ENCODE data around the gene SPINK8. TPM values are rescaled to one million over a fixed set of nuclear protein-coding genes. Genes with fewer than 3 reads are reported as not detected.

Gene SPINK8
- total RNA-seq, 2 donors from 2014 or later = not detected

DNA sequence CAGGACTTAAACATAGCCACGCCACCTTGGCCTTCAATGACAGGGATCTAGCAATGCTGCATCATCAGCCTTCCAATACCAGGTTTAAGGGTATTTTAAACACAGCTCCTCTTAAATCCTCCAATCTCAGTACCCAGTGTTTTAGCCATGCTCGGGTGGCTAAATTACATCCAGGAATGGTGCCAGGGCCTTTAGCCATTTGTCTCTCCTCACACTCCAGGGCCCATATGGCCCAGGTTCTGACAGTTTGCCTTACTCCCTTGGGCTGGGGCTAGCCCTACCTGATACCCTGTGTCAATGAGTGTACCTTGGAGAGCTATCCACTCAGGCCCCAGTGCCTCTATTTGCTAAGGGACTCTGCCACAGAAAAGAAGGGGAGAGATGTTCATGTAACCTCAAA lies 63.2 kb downstream of the SPINK8 start:
- peaks cover 5% of the 10 kb centered on the region for H3K36me3 ChIP-seq
- no peaks in the 10 kb centered on the region for H3K27me3 ChIP-seq
- H3K4me1 ChIP-seq = no peaks in the 10 kb centered on the region
- H3K27ac ChIP-seq = no peak overlapping the region
- no peaks in the 10 kb centered on the region for H3K9me3 ChIP-seq
- intact Hi-C loops (cut with DNase I) = loop anchor here (10.0 kb wide), 2 partner anchors 134 to 274 kb away; no protein-coding TSS in a partner anchor
- no peak overlapping the region for H3K4me3 ChIP-seq
- no peak overlapping the region for H3K9ac ChIP-seq (ENCODE audit: low read depth in 2 of 2, low read length in 2 of 2)
- no peak for DNase-seq
- TF ChIP-seq CTCF (IDR thresholded peaks at IDR 0.05) = no peak

DNA sequence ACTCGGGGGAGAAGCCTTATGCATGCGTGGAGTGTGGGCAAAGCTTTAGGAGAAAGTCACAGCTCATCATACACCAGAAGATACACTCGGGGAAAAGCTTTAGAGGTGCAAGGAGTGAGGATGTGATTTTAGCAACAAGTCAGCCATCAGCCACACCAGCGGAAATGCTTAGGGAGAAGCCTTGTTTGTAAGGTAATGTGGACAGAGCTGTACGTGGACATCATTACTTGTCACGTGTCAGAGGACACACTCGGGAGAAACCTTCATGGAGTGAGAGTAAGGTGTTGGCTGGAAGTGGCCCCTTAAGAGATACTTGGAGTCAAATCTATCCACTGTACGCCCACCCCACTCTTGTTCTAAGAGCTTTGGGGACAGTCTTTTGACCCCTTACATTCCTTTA lies 63.9 kb downstream of the SPINK8 start:
- Histone ChIP-seq H3K27ac (peak overlapping the region; percentile 81), H3K27me3 (no peaks in the 10 kb centered on the region), H3K9ac (ENCODE audit: low read depth in 2 of 2, low read length in 2 of 2) (peak overlapping the region in 1 of 2 donors; percentile 46), H3K4me3 (no peak overlapping the region), H3K9me3 (no peaks in the 10 kb centered on the region), H3K36me3 (peaks cover 5% of the 10 kb centered on the region), H3K4me1 (no peaks in the 10 kb centered on the region)
- intact Hi-C loops (cut with DNase I) = no loop called here
- no peak for DNase-seq
- no peak for TF ChIP-seq CTCF (IDR thresholded peaks at IDR 0.05)

DNA sequence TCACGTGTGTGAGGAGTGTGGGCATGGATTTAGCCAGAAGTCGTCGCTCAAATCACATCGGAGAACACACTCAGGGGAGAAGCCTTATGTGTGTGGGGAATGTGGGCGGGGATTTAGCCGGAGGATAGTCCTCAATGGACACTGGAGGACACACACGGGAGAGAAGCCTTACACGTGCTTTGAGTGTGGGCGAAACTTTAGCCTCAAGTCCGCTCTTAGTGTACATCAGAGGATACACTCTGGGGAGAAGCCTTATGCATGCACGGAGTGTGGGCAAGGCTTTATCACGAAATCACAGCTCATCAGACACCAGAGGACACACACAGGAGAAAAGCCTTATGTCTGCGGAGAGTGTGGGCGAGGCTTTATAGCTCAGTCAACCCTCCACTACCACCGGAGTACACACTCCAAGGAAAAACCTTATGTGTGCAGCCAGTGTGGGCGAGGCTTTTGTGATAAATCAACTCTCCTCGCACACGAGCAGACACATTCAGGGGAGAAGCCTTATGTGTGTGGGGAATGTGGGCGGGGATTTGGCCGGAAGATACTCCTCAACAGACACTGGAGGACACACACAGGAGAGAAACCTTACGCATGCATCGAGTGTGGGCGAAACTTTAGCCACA lies 64.4 kb downstream of the SPINK8 start:
- peak overlapping the region; percentile 46 to 47 for H3K9ac ChIP-seq (ENCODE audit: low read depth in 2 of 2, low read length in 2 of 2)
- peaks cover 5% of the 10 kb centered on the region for H3K36me3 ChIP-seq
- H3K4me3 ChIP-seq = no peak overlapping the region
- TF ChIP-seq CTCF (IDR thresholded peaks at IDR 0.05) = no peak
- no peaks in the 10 kb centered on the region for H3K4me1 ChIP-seq
- intact Hi-C loops (cut with DNase I) = no loop called here
- peak overlapping the region; percentile 81 for H3K27ac ChIP-seq
- no peaks in the 10 kb centered on the region for H3K9me3 ChIP-seq
- peak; percentile 48 for DNase-seq
- H3K27me3 ChIP-seq = no peaks in the 10 kb centered on the region

GRCh38 chr3:48268381-48268935 lies 65.0 kb downstream of the SPINK8 start:
- no peaks in the 10 kb centered on the region for H3K9me3 ChIP-seq
- no peaks in the 10 kb centered on the region for H3K4me1 ChIP-seq
- no peak for TF ChIP-seq CTCF (IDR thresholded peaks at IDR 0.05)
- intact Hi-C loops (cut with DNase I) = no loop called here
- H3K4me3 ChIP-seq = no peak overlapping the region
- H3K9ac ChIP-seq (ENCODE audit: low read depth in 2 of 2, low read length in 2 of 2) = peak overlapping the region; percentile 47 to 58
- H3K27ac ChIP-seq = peak overlapping the region; percentile 81
- no peaks in the 10 kb centered on the region for H3K27me3 ChIP-seq
- peaks cover 5% of the 10 kb centered on the region for H3K36me3 ChIP-seq
- DNase-seq = peak; percentile 88

DNA sequence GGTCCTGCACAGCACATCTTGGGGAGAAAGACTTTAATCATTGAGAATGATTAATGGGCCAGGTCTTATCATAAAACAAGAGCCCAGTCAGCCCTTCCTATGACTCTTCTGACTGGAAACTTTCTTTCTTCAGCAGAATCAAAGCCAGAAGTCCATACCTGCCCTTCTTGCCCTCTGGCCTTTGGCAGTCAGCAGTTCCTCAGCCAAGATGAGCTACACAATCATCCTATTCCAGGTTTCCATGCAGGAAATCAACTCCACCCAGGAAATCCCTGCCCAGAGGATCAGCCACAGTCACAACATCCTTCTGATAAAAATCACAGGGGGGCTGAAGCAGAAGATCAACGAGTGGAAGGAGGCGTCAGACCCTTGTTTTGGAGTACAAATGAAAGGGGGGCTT lies 65.7 kb downstream of the SPINK8 start:
- peak overlapping the region; percentile 81 for H3K27ac ChIP-seq

More for the DNA sequence above, 65.7 kb downstream of the SPINK8 start:
- Histone ChIP-seq H3K4me1 (no peaks in the 10 kb centered on the region), H3K27me3 (no peaks in the 10 kb centered on the region), H3K9me3 (no peaks in the 10 kb centered on the region), H3K4me3 (no peak overlapping the region), H3K36me3 (peaks cover 5% of the 10 kb centered on the region), H3K9ac (ENCODE audit: low read depth in 2 of 2, low read length in 2 of 2) (peak overlapping the region in 1 of 2 donors; percentile 58)
- peak; percentile 52 for DNase-seq
- no peak for TF ChIP-seq CTCF (IDR thresholded peaks at IDR 0.05)
- intact Hi-C loops (cut with DNase I) = no loop called here
